Left colon (tissue), 2 donors: Measurements from ENCODE around the gene WASHC1. TPM values are rescaled to one million over a fixed set of nuclear protein-coding genes. Genes with fewer than 3 reads are reported as not detected.
"Not testable (repeated sequence)": the region's sequence is repeated elsewhere in the genome, so short reads cannot be mapped to it uniquely, and the experiment has no call there.

Experiments used
- ATAC-seq: fragments of 200-7000 bp; cut with Tn5 transposase; one replicate; pipeline ENCODE4 v1.9.1; 2020; ENCODE audit warnings: mild to moderate bottlenecking, moderate library complexity
- DNase-seq, 2 donors: peaks; one replicate each; pipeline ENCODE4 v3.0.0-alpha.2; 2020
- intact Hi-C, 2 donors: fragments of 100-400 bp; cut with DNase I in 1 of 2; cut with micrococcal nuclease in 1 of 2; formaldehyde crosslinking; loops; one replicate each; pipeline versions ENCODE4 v1.11.2 to v1.14.0; 2022; cut with DNase I, micrococcal nuclease
- total RNA-seq, 2 donors: library from RNA; stranded (reverse); fragmentation: NEBNext Ultra II Directional; extraction: Animal tissue kit (Norgen Biotek cat#: 25700); gene quantifications; one replicate each; pipeline ENCODE4 v1.2.1, GENCODE V29; 2021
- donor health status: DM: no; HTN: no; CAD: no.
- donor health status: DM: yes; HTN: yes; CAD: no.

The WASHC1 gene
- total RNA-seq, 2 donors from 2014 or later, result 17.2 to 21.2 TPM

DNA sequence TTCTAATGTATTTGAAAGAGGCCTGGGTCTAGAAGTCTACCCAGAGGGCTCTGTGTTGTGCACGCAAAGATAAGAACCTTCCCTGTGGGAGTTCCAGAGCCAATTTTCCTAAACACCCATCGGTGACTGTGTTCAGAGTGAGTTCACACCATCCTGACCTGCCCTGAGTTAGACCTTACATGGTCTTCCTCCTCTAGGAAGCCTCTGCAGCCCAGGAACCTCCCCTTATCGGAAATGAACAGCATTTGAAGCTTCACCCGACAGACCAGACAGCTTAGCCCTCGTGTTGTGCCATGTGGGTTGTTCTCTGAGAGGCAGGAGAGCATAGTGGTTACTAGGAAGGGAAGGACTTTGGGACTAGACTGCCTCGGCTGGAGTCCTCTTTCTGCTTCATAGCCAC is 3.1 kb upstream of the WASHC1 start:
- ATAC-seq, intact Hi-C loops, DNase-seq: not testable (repeated sequence)

DNA sequence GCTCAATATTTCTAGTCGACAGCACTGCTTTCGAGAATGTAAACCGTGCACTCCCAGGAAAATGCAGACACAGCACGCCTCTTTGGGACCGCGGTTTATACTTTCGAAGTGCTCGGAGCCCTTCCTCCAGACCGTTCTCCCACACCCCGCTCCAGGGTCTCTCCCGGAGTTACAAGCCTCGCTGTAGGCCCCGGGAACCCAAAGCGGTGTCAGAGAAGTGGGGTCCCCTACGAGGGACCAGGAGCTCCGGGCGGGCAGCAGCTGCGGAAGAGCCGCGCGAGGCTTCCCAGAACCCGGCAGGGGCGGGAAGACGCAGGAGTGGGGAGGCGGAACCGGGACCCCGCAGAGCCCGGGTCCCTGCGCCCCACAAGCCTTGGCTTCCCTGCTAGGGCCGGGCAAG is 481 bp downstream of the WASHC1 start:
- ATAC-seq, DNase-seq, intact Hi-C loops: not testable (repeated sequence)

DNA sequence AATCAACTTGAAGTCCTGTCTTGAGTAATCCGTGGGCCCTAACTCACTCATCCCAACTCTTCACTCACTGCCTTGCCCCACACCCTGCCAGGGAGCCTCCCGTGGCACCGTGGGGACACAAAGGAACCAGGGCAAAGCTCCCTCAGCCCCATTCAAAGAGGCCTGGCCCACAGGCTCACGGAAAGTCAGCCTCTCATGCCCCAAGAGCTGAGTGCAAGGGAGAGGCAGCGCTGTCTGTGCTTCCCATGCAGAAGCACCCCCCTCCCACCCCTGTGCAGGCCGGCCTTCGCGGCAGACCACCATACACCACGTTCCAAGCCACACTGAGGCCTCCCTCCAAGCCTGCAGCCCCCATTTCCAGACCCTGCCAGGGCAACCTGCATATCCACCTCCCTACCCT is 7.6 kb downstream of the WASHC1 start:
- ATAC-seq, DNase-seq, intact Hi-C loops: not testable (repeated sequence)

DNA sequence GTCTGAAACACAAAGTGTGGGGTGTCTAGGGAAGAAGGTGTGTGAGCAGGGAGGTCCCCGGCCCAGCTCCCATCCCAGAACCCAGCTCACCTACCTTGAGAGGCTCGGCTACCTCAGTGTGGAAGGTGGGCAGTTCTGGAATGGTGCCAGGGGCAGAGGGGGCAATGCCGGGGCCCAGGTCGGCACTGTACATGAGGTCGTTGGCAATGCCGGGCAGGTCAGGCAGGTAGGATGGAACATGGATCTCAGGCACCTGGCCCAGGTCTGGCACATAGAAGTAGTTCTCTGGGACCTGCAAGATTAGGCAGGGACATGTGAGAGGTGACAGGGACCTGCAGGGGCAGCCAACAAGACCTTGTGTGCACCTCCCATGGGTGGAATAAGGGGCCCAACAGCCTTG is 12.4 kb downstream of the WASHC1 start:
- ATAC-seq, intact Hi-C loops, DNase-seq: not testable (repeated sequence)

DNA sequence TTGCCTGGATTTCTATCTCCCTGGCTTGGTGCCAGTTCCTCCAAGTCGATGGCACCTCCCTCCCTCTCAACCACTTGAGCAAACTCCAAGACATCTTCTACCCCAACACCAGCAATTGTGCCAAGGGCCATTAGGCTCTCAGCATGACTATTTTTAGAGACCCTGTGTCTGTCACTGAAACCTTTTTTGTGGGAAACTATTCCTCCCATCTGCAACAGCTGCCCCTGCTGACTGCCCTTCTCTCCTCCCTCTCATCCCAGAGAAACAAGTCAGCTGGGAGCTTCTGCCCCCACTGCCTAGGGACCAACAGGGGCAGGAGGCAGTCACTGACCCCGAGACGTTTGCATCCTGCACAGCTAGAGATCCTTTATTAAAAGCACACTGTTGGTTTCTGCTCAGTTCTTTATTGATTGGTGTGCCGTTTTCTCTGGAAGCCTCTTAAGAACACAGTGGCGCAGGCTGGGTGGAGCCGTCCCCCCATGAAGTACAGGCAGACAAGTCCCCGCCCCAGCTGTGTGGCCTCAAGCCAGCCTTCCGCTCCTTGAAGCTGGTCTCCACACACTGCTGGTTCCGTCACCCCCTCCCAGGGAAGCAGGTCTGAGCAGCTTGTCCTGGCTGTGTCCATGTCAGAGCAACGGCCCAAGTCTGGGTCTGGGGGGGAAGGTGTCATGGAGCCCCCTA is 15.0 kb downstream of the WASHC1 start:
- DNase-seq, ATAC-seq: not testable (repeated sequence)

DNA sequence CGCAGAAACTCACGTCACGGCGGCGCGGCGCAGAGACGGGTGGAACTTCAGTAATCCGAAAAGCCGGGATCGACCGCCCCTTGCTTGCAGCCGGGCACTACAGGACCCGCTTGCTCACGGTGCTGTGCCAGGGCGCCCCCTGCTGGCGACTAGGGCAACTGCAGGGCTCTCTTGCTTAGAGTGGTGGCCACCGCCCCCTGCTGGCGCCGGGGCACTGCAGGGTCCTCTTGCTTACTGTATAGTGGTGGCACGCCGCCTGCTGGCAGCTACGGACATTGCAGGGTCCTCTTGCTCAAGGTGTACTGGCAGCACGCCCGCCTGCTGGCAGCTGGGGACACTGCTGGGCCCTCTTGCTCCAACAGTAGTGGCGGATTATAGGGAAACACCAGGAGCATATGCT is 18.1 kb downstream of the WASHC1 start:
- ATAC-seq (peak; percentile 14), DNase-seq (peak; percentile 68 to 78)
- intact Hi-C loops, result not testable (repeated sequence)

More for the DNA sequence above, 15.0 kb downstream of the WASHC1 start:
- intact Hi-C loops, result not testable (repeated sequence)

DNA sequence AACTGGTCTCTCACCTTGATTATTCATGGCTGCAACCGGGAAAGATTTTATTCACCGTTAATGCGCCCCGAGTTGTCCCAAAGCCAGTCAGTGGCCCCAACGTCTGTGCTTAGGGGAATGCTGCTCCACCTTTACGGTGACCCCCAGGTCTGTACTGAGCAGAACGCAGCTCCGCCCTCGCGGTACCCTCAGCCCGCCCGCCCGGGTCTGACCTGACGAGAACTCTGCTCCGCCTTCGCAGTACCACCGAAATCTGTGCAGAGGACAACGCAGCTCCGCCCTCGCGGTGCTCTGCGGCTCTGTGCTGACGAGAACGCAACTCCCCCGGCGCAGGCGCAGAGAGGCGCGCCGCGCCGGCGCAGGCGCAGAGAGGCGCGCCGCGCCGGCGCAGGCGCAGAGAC is 18.6 kb downstream of the WASHC1 start:
- intact Hi-C loops, result not testable (repeated sequence)
- peak; percentile 39 to 56 for DNase-seq
- ATAC-seq, result peak; percentile 57

DNA sequence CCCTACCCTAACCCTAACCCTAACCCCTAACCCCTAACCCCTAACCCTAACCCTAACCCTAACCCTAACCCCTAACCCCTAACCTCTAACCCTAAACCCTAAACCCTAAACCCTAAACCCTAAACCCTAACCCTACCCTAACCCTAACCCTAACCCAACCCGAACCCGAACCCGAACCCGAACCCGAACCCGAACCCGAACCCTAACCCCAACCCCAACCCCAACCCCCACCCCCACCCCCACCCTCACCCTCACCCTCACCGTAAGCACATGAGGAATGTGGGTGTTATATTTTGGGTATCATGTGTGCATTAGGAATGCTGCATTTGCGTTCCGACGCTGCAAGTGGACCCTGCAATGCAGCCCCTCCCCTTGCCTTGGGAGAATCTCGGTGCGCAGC is 19.0 kb downstream of the WASHC1 start:
- DNase-seq, ATAC-seq, intact Hi-C loops: not testable (repeated sequence)

Other genes starting within 250 kb of the WASHC1 start
- under 1 TPM; 0.24 to 0.39 TPM for gene FOXD4, start 89.0 kb upstream of the WASHC1 start, total RNA-seq
- 10 to 100 TPM; 29.5 to 31.4 TPM for gene ZNG1A, start 149.6 kb upstream of the WASHC1 start, total RNA-seq
- 10 to 100 TPM; 10.3 to 18.8 TPM for gene DOCK8, start 185.4 kb upstream of the WASHC1 start, total RNA-seq